H1 (cell line): Measurements from ENCODE around the gene LIG1. TPM values are rescaled to one million over a fixed set of nuclear protein-coding genes. Genes with fewer than 3 reads are reported as not detected.

Experiments used
- ATF2 ChIP-seq: IDR thresholded peaks from 2 replicates; pipeline ENCODE4 v1.6.1; 2012; ENCODE audit warnings: low read length, inconsistent platforms
- CTBP2 ChIP-seq: IDR thresholded peaks from 2 replicates; pipeline ENCODE4 v1.7.0; 2011; ENCODE audit warnings: borderline replicate concordance, mild to moderate bottlenecking, moderate library complexity, mixed read lengths, low read length; ENCODE audit not compliant: insufficient read depth, insufficient read length
- GTF2F1 ChIP-seq: IDR thresholded peaks from 2 replicates; pipeline ENCODE4 v1.6.1; 2012; ENCODE audit warnings: low read depth, low read length, improper control_type of control experiment, borderline replicate concordance
- MAX ChIP-seq: IDR thresholded peaks from 2 replicates; pipeline ENCODE4 v1.6.1; 2012; ENCODE audit warnings: inconsistent platforms
- SAP30 ChIP-seq: fragments of 300-600 bp; sonication (generic); IDR thresholded peaks from 2 replicates; pipeline ENCODE4 v1.7.1; 2012; ENCODE audit warnings: low read length, moderate library complexity, mild to moderate bottlenecking, inconsistent platforms; ENCODE audit not compliant: insufficient read depth, insufficient replicate concordance
- USF2 ChIP-seq: IDR thresholded peaks from 2 replicates; pipeline ENCODE4 v1.6.1; 2011; ENCODE audit warnings: low read length, improper control_type of control experiment
- polyA plus RNA-seq, 7 experiments: library from polyadenylated mRNA; depleted of rRNA in 3 of 7; stranded (reverse) in 5 of 7; unstranded in 2 of 7; fragments of >200 nt in 5 of 7; fragments of 200-250 nt in 2 of 7; gene quantifications; 1 replicate in 5 of 7; 2 replicates in 1 of 7; 4 replicates in 1 of 7; pipeline versions ENCODE4 v1.2.1 to v1.2.3, GENCODE V29; 2011 to 2013; ENCODE audit warnings: missing spikeins in 2 of 7, mixed read lengths in 2 of 7
- total RNA-seq: library from RNA; stranded (reverse); fragmentation: NEBNext Ultra II Directional; extraction: Animal tissue kit (Norgen Biotek cat#: 25700); gene quantifications from 2 replicates; pipeline ENCODE4 v1.2.1, GENCODE V29; 2021

LIG1 gene
- total and polyA plus RNA-seq, 2 of the 8 experiments (the other 6 are each of a cell fraction or from before 2014, with no cell fraction given): 67.6 to 113 TPM

DNA sequence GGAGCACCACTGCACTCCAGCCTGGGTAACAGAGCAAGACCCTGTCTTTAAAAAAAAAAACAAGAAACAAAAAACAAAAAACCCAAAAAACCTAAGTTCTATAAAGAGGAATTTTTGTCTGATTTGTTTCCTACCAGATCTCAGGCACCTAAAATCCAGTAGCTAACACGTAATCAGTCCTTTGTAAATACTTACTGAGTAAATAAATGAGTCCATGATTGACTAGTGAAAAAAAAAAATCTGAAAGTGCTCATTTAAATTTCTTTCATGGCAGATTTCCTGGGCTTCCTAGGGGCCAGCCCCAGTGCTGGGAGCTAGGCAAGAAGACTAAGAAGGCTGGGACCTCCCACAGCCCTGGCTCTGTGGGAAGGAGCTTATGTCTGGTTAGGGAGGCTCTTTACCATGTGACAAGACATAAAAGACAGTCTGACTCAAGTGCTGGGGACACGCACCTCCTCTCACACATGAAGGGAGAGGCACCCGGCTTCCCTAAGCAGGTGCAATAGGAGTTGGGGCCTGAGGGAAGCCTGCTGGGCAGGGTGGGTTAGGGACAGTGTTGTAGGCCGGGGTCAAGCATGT is 22.5 kb downstream of the LIG1 start (continued):
- TF ChIP-seq ATF2 (no peak), GTF2F1 (no peak), SAP30 (no peak), CTBP2 (no peak), USF2 (no peak), MAX (no peak)
